T-helper 17 cell (primary cell): Measurements from ENCODE around the gene GH1. TPM values are rescaled to one million over a fixed set of nuclear protein-coding genes. Genes with fewer than 3 reads are reported as not detected.
"Not testable (repeated sequence)": the region's sequence is repeated elsewhere in the genome, so short reads cannot be mapped to it uniquely, and the experiment has no call there.

ENCODE experiments used
- ATAC-seq: fragments of 150-1000 bp; cut with Tn5 transposase; 2 replicates; pipeline ENCODE4 v1.10.0; 2021; ENCODE audit warnings: mild to moderate bottlenecking, moderate library complexity
- DNase-seq, 3 donors: peaks; one replicate each; pipeline versions ENCODE4 v3.0.0 to v3.0.0-alpha.2; 2020 to 2021
- H3K9me3 ChIP-seq: one replicate; pipeline ENCODE4 v1.7.0; 2013; ENCODE audit warnings: low read length, mild to moderate bottlenecking; ENCODE audit not compliant: control insufficient read depth, poor library complexity, severe bottlenecking
- H3K27ac Mint-ChIP-seq: one replicate; pipeline ENCODE4 v1.8.0; 2022; ENCODE audit warnings: mild to moderate bottlenecking, moderate library complexity, mixed read lengths
- H3K27me3 Mint-ChIP-seq: one replicate; pipeline ENCODE4 v1.8.0; 2022; ENCODE audit warnings: mixed read lengths
- H3K36me3 Mint-ChIP-seq: one replicate; pipeline ENCODE4 v1.8.0; 2022; ENCODE audit warnings: low read depth, mixed read lengths
- H3K4me1 Mint-ChIP-seq: one replicate; pipeline ENCODE4 v1.8.0; 2022; ENCODE audit warnings: mild to moderate bottlenecking, mixed read lengths
- H3K4me3 Mint-ChIP-seq: one replicate; pipeline ENCODE4 v1.8.0; 2022; ENCODE audit warnings: mild to moderate bottlenecking, moderate library complexity, mixed read lengths
- total RNA-seq, 4 donors: library from RNA in 2 of 4; stranded (reverse) in 2 of 4; gene quantifications; one replicate each; pipeline ENCODE4 v1.2.3 and lab custom pipeline; 2022 to 2026

Gene GH1
- total RNA-seq, 2 donors from 2014 or later: not detected

DNA sequence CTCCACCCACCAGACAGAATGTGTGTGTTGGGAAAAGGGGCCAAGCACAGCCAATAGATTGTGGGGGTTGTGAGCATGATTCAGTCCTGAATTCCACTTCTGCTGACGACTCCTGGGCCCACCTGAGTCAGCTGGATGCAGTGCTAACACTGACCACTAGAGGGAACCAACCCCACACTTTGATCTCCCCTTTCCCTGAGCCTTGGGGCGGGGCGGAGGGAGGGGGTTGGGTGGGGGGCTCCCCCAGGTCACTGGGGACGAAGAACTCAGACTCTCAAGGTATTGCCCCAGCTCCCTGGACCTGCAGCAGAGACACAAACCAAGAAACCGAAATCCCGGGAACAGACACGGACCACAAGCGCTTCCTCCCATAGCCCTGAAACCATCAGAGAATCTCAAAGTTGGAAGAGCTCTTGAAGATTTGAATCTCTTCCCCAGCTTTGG, 7.0 kb downstream of the GH1 start:
- no peaks in the 10 kb centered on the region for H3K36me3 Mint-ChIP-seq
- ATAC-seq (peak; percentile 84), DNase-seq (peak; percentile 36 to 56 (median 39))
- H3K27ac Mint-ChIP-seq: no peak overlapping the region
- H3K27me3 Mint-ChIP-seq: peaks cover 15% of the 10 kb centered on the region
- peaks cover 2% of the 10 kb centered on the region for H3K4me1 Mint-ChIP-seq
- no peaks in the 10 kb centered on the region for H3K9me3 ChIP-seq
- H3K4me3 Mint-ChIP-seq: no peak overlapping the region

DNA sequence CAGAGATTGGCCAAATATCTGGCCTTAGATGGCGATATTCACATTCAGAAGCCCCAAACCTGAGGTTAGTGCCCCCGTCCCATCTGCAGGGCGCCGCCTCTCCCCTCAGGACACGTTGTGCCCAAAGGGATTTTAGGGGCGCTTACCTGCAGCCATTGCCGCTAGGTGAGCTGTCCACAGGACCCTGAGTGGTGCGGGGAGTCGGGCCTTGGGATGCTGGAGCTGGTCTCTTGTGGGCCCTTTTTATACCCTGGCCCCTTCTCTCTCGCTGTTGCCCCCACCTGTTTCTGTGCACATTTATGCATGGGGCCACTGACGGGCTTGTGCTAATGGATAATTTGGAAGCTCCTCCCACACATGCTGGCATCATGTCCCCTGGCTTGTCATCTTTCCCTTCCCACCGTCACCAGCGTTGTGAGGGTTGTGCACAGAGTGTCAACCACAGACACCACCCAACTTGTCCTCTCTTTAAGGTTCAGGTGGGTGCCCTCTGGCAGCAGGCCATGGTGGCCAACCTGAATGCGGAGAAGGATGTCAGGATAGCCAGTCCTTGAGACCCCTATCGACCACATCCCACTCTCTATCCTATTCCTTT, 7.5 kb downstream of the GH1 start, which contains the start of gene CSHL1:
TSS of gene CSHL1 (minus strand) at position 218 of the 595 bp plus-strand sequence. CDS start at position 156, 62 bp downstream.
- H3K9me3 ChIP-seq: no peaks in the 10 kb centered on the region
- Mint-ChIP-seq H3K4me3 (no peak within 1 kb of the TSS), H3K27ac (no peak within 1 kb of the TSS), H3K36me3 (no peaks in the 10 kb centered on the region), H3K4me1 (peaks cover 2% of the 10 kb centered on the region), H3K27me3 (peaks cover 15% of the 10 kb centered on the region)
- DNase-seq: no peak
- no peak for ATAC-seq

DNA sequence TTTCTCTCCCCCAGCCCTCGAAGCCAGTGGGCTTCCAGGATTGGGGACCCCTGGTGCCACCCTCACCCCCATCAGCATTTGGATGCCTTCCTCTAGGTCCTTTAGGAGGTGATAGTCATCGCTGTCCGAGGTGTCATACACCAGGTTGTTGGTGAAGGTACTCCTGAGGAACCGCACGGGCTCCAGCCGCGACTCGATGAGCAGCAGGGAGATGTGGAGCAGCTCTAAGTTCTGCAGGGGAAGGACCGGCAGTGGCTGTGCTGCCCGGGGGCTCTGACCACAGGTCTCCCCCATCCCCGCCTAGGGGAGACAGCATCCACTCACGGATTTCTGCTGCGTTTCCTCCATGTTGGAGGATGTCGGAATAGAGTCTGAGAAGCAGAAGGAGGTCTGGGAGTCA, 8.5 kb downstream of the GH1 start:
- H3K36me3 Mint-ChIP-seq: no peaks in the 10 kb centered on the region
- ATAC-seq (no peak), DNase-seq (no peak)
- H3K4me1 Mint-ChIP-seq: peaks cover 2% of the 10 kb centered on the region
- no peak overlapping the region for H3K27ac Mint-ChIP-seq
- H3K9me3 ChIP-seq: no peaks in the 10 kb centered on the region
- H3K4me3 Mint-ChIP-seq: no peak overlapping the region
- H3K27me3 Mint-ChIP-seq: peaks cover 15% of the 10 kb centered on the region

- H3K27ac Mint-ChIP-seq, H3K4me1 Mint-ChIP-seq, DNase-seq, ATAC-seq, H3K4me3 Mint-ChIP-seq, H3K9me3 ChIP-seq, H3K36me3 Mint-ChIP-seq: not testable (repeated sequence)
- peaks cover 15% of the 10 kb centered on the region for H3K27me3 Mint-ChIP-seq
Measured at GRCh38 chr17:63909586-63909985, 9.1 kb downstream of the GH1 start.

- ATAC-seq: not testable (repeated sequence)
Measured at GRCh38 chr17:63907161-63907778, 11.4 kb downstream of the GH1 start.

GRCh38 chr17:63904796-63905195, 13.8 kb downstream of the GH1 start:
- H3K9me3 ChIP-seq, H3K4me3 Mint-ChIP-seq, DNase-seq, H3K36me3 Mint-ChIP-seq, H3K4me1 Mint-ChIP-seq, ATAC-seq, H3K27ac Mint-ChIP-seq: not testable (repeated sequence)
- H3K27me3 Mint-ChIP-seq: peaks cover 26% of the 10 kb centered on the region

More at GRCh38 chr17:63907161-63907778, 11.4 kb downstream of the GH1 start:
- peaks cover 20% of the 10 kb centered on the region for H3K27me3 Mint-ChIP-seq
- not testable (repeated sequence) for H3K4me1 Mint-ChIP-seq, H3K36me3 Mint-ChIP-seq, H3K27ac Mint-ChIP-seq, DNase-seq, H3K4me3 Mint-ChIP-seq, H3K9me3 ChIP-seq

DNA sequence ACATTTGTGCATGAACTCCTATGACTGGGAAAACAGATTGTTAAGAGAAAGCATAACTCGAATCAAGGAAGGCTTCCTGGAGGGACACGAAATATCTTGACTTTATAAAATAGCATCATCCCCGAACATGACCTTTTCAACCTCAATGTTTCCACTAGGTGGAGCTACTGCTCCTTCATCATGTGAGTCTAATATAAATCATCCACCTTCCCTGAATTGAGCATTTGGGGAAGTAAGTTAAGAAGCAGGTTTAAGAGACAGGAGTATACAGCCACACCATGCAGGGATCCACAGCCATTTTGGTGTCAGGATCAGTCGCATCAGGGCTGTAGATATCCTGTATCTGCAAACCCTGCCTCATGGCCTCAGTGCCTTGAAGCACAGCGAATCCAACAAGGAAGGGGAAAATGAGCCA, 14.8 kb downstream of the GH1 start:
- not testable (repeated sequence) for H3K27ac Mint-ChIP-seq, DNase-seq, H3K36me3 Mint-ChIP-seq, H3K4me1 Mint-ChIP-seq, H3K9me3 ChIP-seq, H3K4me3 Mint-ChIP-seq
- H3K27me3 Mint-ChIP-seq: peaks cover 18% of the 10 kb centered on the region
- ATAC-seq: peak; percentile 69

DNA sequence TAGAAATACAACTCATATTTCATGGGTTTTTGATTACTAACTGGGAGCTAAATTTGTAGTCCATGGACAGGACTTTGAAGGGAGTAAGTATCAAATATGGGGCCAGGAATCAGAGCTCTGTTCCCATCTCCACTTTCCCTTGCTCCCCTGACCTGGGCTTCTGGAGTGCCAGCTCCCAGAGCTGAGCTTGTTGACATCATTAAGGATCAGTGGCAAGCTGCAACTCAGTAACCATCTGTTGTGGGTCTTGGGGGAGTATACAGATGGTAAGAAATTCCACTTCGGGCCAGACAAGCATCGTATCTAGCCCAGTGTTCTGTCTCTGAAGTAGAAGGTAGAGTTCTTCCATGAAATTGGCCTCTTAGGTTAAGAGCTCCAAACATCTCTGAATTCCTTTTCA, 16.7 kb downstream of the GH1 start:
- not testable (repeated sequence) for H3K4me1 Mint-ChIP-seq, DNase-seq, H3K4me3 Mint-ChIP-seq, ATAC-seq, H3K27ac Mint-ChIP-seq, H3K36me3 Mint-ChIP-seq, H3K9me3 ChIP-seq
- peaks cover 18% of the 10 kb centered on the region for H3K27me3 Mint-ChIP-seq

GRCh38 chr17:63898899-63899798, 19.5 kb downstream of the GH1 start:
- not testable (repeated sequence) for DNase-seq, H3K4me1 Mint-ChIP-seq, H3K4me3 Mint-ChIP-seq, H3K36me3 Mint-ChIP-seq, H3K9me3 ChIP-seq
- Mint-ChIP-seq H3K27me3 (peaks cover 22% of the 10 kb centered on the region), H3K27ac (peak overlapping the region; percentile 93)
- ATAC-seq: peak; percentile 88

GRCh38 chr17:63896524-63897354, 21.9 kb downstream of the GH1 start, which contains the start of gene CSH1:
TSS of gene CSH1 (minus strand) at chr17:63896574. CDS start at chr17:63896511, 63 bp downstream.
- not testable (repeated sequence) for ATAC-seq, H3K4me3 Mint-ChIP-seq, H3K4me1 Mint-ChIP-seq, H3K36me3 Mint-ChIP-seq, DNase-seq, H3K9me3 ChIP-seq, H3K27ac Mint-ChIP-seq
- H3K27me3 Mint-ChIP-seq: peaks cover 14% of the 10 kb centered on the region

GRCh38 chr17:63894821-63895220, 23.8 kb downstream of the GH1 start:
- not testable (repeated sequence) for H3K4me3 Mint-ChIP-seq, DNase-seq, ATAC-seq, H3K4me1 Mint-ChIP-seq, H3K36me3 Mint-ChIP-seq, H3K9me3 ChIP-seq, H3K27me3 Mint-ChIP-seq, H3K27ac Mint-ChIP-seq

- not testable (repeated sequence) for DNase-seq, H3K9me3 ChIP-seq, H3K36me3 Mint-ChIP-seq, H3K4me3 Mint-ChIP-seq, H3K27me3 Mint-ChIP-seq, ATAC-seq, H3K4me1 Mint-ChIP-seq, H3K27ac Mint-ChIP-seq
Measured at GRCh38 chr17:63894021-63894420, 24.6 kb downstream of the GH1 start.
